Astrocyte (in vitro differentiated cells and primary cell): Measurements from ENCODE around the gene SYCE3. TPM values are rescaled to one million over a fixed set of nuclear protein-coding genes. Genes with fewer than 3 reads are reported as not detected.
A peak's percentile ranks its signal among the peaks of the same experiment; 100 is the strongest.

ENCODE experiments used
- DNase-seq: peaks from one replicate; pipeline ENCODE4 v3.0.0-alpha.2; 2010; ENCODE audit warnings: low read depth
- FAIRE-seq: peaks from 2 replicates; lab custom pipeline; 2011; peaks lifted over from hg19 to GRCh38; lab: Jason Lieb, UNC
- H2AFZ ChIP-seq: 2 replicates; pipeline ENCODE4 v1.6.0; 2012; ENCODE audit warnings: low read depth, low read length, inconsistent platforms
- H3K27ac ChIP-seq: 2 replicates; pipeline ENCODE4 v1.5.1; 2011; ENCODE audit warnings: low read depth, low read length, inconsistent platforms
- H3K27me3 ChIP-seq: 2 replicates; pipeline ENCODE4 v1.6.0; 2011; ENCODE audit warnings: low read length, inconsistent platforms; ENCODE audit not compliant: insufficient read depth
- H3K36me3 ChIP-seq: 2 replicates; pipeline ENCODE4 v1.5.1; 2011; ENCODE audit warnings: low read length, inconsistent platforms; ENCODE audit not compliant: insufficient read depth
- H3K4me1 ChIP-seq: 2 replicates; pipeline ENCODE4 v1.5.1; 2011; ENCODE audit warnings: low read length, inconsistent platforms; ENCODE audit not compliant: insufficient read depth
- H3K4me2 ChIP-seq: 2 replicates; pipeline ENCODE4 v1.6.0; 2012; ENCODE audit warnings: low read length, inconsistent platforms
- H3K4me3 ChIP-seq: 2 replicates; pipeline ENCODE4 v1.5.1; 2011; ENCODE audit warnings: low read depth, mild to moderate bottlenecking, low read length, inconsistent platforms; ENCODE audit not compliant: insufficient read depth
- H3K79me2 ChIP-seq: 2 replicates; pipeline ENCODE4 v1.6.0; 2012; ENCODE audit warnings: mild to moderate bottlenecking, low read length, inconsistent platforms; ENCODE audit not compliant: insufficient read depth
- H3K9ac ChIP-seq: 2 replicates; pipeline ENCODE4 v1.6.0; 2012; ENCODE audit warnings: mild to moderate bottlenecking, low read length, inconsistent platforms
- H3K9me3 ChIP-seq: 2 replicates; pipeline ENCODE4 v1.5.1; 2012; ENCODE audit warnings: low read depth, mild to moderate bottlenecking, low read length, inconsistent platforms; ENCODE audit not compliant: insufficient read depth
- H4K20me1 ChIP-seq: 2 replicates; pipeline ENCODE4 v1.6.0; 2012; ENCODE audit warnings: low read length, inconsistent platforms; ENCODE audit not compliant: insufficient read depth
- H3K27ac Mint-ChIP-seq: one replicate; pipeline ENCODE4 v1.8.0; 2021; ENCODE audit warnings: mild to moderate bottlenecking, mixed read lengths; ENCODE audit not compliant: unreplicated experiment
- H3K27me3 Mint-ChIP-seq: one replicate; pipeline ENCODE4 v1.8.0; 2021; ENCODE audit warnings: low read depth, mixed read lengths; ENCODE audit not compliant: unreplicated experiment
- H3K36me3 Mint-ChIP-seq: one replicate; pipeline ENCODE4 v1.8.0; 2021; ENCODE audit warnings: low read depth, mixed read lengths; ENCODE audit not compliant: unreplicated experiment
- H3K4me1 Mint-ChIP-seq: one replicate; pipeline ENCODE4 v1.8.0; 2021; ENCODE audit warnings: low read depth, mixed read lengths; ENCODE audit not compliant: unreplicated experiment
- H3K4me3 Mint-ChIP-seq: one replicate; pipeline ENCODE4 v1.8.0; 2021; ENCODE audit warnings: mild to moderate bottlenecking, moderate library complexity, mixed read lengths; ENCODE audit not compliant: unreplicated experiment
- H3K9me3 Mint-ChIP-seq: one replicate; pipeline ENCODE4 v1.8.0; 2021; ENCODE audit warnings: mild to moderate bottlenecking, mixed read lengths; ENCODE audit not compliant: unreplicated experiment
- EZH2 ChIP-seq: IDR thresholded peaks from 2 replicates; pipeline ENCODE4 v1.6.1; 2012; ENCODE audit warnings: mild to moderate bottlenecking, low read length, inconsistent platforms; ENCODE audit not compliant: insufficient read depth
- total RNA-seq: library from RNA; stranded (reverse); gene quantifications from 2 replicates; pipeline ENCODE4 v1.2.1, GENCODE V29; 2021
- TF ChIP-seq, protein P1 (sequence below): IDR thresholded peaks from 2 replicates; pipeline ENCODE4 v1.5.1; 2011; ENCODE audit warnings: low read depth, mild to moderate bottlenecking, inconsistent platforms, low read length, moderate library complexity; ENCODE audit not compliant: insufficient read depth

Gene SYCE3
- total RNA-seq, 1 donor from 2014 or later, result not detected

DNA sequence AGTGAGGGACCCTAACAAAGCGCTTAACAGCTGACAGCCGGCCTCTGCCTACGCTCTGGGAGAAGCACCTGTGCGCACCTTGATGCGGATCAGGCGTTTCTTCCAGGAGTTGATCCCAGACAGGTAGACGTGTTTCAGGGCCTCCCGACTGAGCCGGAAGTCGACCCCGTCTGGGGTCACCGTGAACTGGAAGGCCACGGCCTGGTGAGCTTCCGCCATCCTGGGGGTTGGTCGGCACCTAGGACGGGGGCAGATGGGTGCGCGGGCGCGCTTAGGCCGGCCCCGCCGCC lies 14.9 kb upstream of the SYCE3 start:
- no peaks in the 10 kb centered on the region for H3K27me3 Mint-ChIP-seq
- FAIRE-seq, result no peak
- Histone ChIP-seq H3K9me3 (no peaks in the 10 kb centered on the region), H3K79me2 (peaks cover 6% of the 10 kb centered on the region), H3K27me3 (peaks cover 8% of the 10 kb centered on the region), H3K4me3 (no peak overlapping the region), H3K27ac (no peak overlapping the region), H2AFZ (no peak overlapping the region), H3K4me2 (no peak overlapping the region), H3K9ac (no peak overlapping the region), H3K36me3 (no peaks in the 10 kb centered on the region), H3K4me1 (peaks cover 9% of the 10 kb centered on the region), H4K20me1 (no peaks in the 10 kb centered on the region)
- no peak overlapping the region for H3K27ac Mint-ChIP-seq
- H3K4me3 Mint-ChIP-seq, result no peak overlapping the region
- no peaks in the 10 kb centered on the region for H3K9me3 Mint-ChIP-seq
- H3K36me3 Mint-ChIP-seq, result peaks cover 4% of the 10 kb centered on the region
- DNase-seq, result no peak
- peaks cover 3% of the 10 kb centered on the region for H3K4me1 Mint-ChIP-seq
- no peak for TF ChIP-seq EZH2
- TF ChIP-seq, protein P1, sequence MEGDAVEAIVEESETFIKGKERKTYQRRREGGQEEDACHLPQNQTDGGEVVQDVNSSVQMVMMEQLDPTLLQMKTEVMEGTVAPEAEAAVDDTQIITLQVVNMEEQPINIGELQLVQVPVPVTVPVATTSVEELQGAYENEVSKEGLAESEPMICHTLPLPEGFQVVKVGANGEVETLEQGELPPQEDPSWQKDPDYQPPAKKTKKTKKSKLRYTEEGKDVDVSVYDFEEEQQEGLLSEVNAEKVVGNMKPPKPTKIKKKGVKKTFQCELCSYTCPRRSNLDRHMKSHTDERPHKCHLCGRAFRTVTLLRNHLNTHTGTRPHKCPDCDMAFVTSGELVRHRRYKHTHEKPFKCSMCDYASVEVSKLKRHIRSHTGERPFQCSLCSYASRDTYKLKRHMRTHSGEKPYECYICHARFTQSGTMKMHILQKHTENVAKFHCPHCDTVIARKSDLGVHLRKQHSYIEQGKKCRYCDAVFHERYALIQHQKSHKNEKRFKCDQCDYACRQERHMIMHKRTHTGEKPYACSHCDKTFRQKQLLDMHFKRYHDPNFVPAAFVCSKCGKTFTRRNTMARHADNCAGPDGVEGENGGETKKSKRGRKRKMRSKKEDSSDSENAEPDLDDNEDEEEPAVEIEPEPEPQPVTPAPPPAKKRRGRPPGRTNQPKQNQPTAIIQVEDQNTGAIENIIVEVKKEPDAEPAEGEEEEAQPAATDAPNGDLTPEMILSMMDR, result no peak

GRCh38 chr22:50576806-50577696 lies 14.3 kb upstream of the SYCE3 start:
- Histone ChIP-seq H3K27me3 (peaks cover 8% of the 10 kb centered on the region), H3K9me3 (no peaks in the 10 kb centered on the region), H3K36me3 (no peaks in the 10 kb centered on the region), H4K20me1 (no peaks in the 10 kb centered on the region), H3K4me2 (no peak overlapping the region), H2AFZ (no peak overlapping the region), H3K9ac (no peak overlapping the region), H3K4me3 (no peak overlapping the region), H3K4me1 (peaks cover 8% of the 10 kb centered on the region), H3K79me2 (peaks cover 4% of the 10 kb centered on the region), H3K27ac (no peak overlapping the region)
- no peaks in the 10 kb centered on the region for H3K9me3 Mint-ChIP-seq
- TF ChIP-seq EZH2, result no peak
- TF ChIP-seq, protein P1, result no peak
- no peaks in the 10 kb centered on the region for H3K27me3 Mint-ChIP-seq
- peaks cover 3% of the 10 kb centered on the region for H3K4me1 Mint-ChIP-seq
- DNase-seq (no peak), FAIRE-seq (no peak)
- H3K36me3 Mint-ChIP-seq, result peaks cover 10% of the 10 kb centered on the region
- no peak overlapping the region for H3K27ac Mint-ChIP-seq
- H3K4me3 Mint-ChIP-seq, result no peak overlapping the region

DNA sequence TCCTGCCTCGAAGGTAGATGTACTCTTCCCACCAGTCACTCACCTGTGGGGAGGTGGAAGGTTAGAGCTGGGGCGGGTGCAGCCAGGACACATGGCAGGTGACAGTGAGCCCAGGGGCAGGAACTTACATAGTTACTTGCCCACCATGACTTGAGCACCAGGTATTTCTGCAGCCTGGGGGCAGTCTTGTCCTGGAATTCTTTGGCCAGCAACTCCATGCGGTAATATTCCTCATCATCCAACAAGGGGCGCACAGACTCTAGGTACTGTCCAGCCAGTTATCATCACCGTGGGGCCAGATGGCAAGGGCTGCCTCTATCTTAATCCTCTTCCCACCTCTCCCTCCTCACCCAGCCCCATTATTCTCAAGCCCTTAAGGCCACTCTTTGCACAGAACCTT lies 13.4 kb upstream of the SYCE3 start:
- no peak overlapping the region for H3K27ac ChIP-seq
- no peaks in the 10 kb centered on the region for H3K36me3 ChIP-seq
- H4K20me1 ChIP-seq, result no peaks in the 10 kb centered on the region
- no peak for TF ChIP-seq EZH2
- TF ChIP-seq, protein P1, result peak; percentile 25
- Mint-ChIP-seq H3K9me3 (no peaks in the 10 kb centered on the region), H3K4me1 (peaks cover 1% of the 10 kb centered on the region), H3K27me3 (no peaks in the 10 kb centered on the region), H3K36me3 (peaks cover 12% of the 10 kb centered on the region), H3K4me3 (no peak overlapping the region), H3K27ac (no peak overlapping the region)
- peaks cover 3% of the 10 kb centered on the region for H3K4me1 ChIP-seq
- H2AFZ ChIP-seq, result no peak overlapping the region
- no peak overlapping the region for H3K4me3 ChIP-seq
- DNase-seq (peak; percentile 12), FAIRE-seq (no peak)
- H3K79me2 ChIP-seq, result no peaks in the 10 kb centered on the region
- H3K9me3 ChIP-seq, result no peaks in the 10 kb centered on the region
- peaks cover 8% of the 10 kb centered on the region for H3K27me3 ChIP-seq
- no peak overlapping the region for H3K4me2 ChIP-seq
- no peak overlapping the region for H3K9ac ChIP-seq
